A673 (cell line): ENCODE results near the gene LIMS1.

ENCODE experiments used
- EZH2 ChIP-seq: fragments of 200-600 bp; sonication (generic); IDR thresholded peaks from 2 replicates; pipeline ENCODE4 v1.6.1; 2017; ENCODE audit warnings: borderline replicate concordance, low read depth, mild to moderate bottlenecking, mixed read lengths, antibody characterized with exemption, low read length; ENCODE audit not compliant: poor library complexity, severe bottlenecking
- TF ChIP-seq, protein P1 (sequence below): fragments of 300-800, 200-600 bp; sonication (generic); conservative IDR thresholded peaks from 2 replicates; pipeline ENCODE4 v1.5.1; 2017; ENCODE audit warnings: low read depth, mild to moderate bottlenecking, antibody characterized with exemption, low read length, moderate library complexity, mixed read lengths

DNA sequence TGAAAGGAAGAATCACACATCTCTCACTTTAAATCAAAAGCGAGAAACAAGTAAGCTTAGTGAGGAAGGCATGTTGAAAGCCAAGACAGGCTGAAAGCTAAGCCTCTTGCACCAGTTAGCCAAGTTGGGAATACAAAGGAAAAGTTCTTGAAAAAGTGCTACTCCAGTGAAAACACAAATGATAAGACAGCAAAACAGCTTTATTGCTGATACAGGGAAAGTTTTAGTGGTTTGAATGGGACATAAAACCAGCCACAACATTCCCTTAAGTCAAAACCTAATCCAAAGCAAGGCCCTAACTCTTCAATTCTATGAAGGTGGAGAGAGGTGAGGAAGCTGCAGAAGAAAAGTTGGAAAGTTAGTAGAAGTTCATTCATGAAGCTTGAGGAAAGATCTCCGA lies 28.0 kb downstream of the LIMS1 start:
- TF ChIP-seq, protein P1, sequence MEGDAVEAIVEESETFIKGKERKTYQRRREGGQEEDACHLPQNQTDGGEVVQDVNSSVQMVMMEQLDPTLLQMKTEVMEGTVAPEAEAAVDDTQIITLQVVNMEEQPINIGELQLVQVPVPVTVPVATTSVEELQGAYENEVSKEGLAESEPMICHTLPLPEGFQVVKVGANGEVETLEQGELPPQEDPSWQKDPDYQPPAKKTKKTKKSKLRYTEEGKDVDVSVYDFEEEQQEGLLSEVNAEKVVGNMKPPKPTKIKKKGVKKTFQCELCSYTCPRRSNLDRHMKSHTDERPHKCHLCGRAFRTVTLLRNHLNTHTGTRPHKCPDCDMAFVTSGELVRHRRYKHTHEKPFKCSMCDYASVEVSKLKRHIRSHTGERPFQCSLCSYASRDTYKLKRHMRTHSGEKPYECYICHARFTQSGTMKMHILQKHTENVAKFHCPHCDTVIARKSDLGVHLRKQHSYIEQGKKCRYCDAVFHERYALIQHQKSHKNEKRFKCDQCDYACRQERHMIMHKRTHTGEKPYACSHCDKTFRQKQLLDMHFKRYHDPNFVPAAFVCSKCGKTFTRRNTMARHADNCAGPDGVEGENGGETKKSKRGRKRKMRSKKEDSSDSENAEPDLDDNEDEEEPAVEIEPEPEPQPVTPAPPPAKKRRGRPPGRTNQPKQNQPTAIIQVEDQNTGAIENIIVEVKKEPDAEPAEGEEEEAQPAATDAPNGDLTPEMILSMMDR: no peak
- TF ChIP-seq EZH2: no peak
